ENCODE data around the gene ABCB9.
"Not testable (repeated sequence)": the region's sequence is repeated elsewhere in the genome, so short reads cannot be mapped to it uniquely, and the experiment has no call there.

ABCB9 gene

DNA sequence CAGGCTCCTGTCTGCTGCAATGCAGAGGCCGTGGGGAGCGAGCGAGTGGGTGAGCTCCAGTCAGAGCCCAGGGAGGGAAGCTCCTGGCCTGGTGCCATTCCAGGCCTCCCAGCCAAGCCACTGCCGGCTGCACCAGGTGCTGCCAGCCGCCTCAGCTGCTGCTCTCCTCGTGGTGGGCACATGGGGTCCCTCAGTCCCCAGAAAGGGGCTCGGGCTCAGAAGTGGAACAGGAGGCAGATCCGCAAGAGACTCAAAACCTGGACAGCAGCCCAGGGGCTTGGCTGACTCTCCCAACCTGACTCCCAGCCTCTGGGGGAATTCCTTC, 2.4 kb downstream of the ABCB9 start:
- no peak for DNase-seq (ENCODE audit: low read depth)

DNA sequence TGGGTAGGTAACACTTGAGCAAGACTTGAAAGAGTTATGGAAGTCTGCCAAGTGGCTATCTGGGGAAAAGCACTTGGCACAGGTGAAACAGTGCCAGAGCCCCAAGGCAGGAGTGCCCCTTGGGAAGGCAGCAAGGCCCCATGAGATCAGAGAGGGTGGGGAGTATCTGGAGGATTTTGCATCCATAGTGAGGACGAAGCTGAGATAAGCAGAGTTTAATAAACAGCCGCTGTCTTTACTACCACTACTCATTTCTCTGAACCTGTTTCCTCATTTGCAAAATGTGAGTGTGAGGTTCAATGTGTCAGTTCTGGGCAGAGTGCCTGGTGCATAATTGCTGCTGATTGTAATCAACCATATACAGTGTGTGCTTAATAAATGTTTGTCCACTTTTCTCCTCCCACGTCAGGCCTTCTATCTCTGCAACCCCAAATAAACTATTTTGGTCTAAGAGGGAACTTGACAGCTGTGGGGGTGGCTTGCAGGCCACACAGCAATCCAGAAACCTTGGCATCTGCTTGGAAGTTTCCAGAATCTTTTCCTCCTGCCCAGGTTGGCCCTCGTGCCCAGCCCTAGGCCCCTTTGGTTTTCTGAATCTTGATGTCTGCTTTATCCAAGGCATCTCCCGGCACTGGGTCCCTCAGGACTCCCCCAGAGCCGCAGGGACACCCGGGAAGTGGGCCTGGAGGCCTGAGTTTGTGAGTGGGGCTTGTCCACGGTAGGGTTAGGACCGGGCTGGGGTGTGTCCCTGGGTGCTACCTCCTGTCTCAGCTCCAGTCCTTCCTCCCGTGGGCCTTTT, 4.5 kb downstream of the ABCB9 start:
- DNase-seq (ENCODE audit: low read depth): no peak

DNA sequence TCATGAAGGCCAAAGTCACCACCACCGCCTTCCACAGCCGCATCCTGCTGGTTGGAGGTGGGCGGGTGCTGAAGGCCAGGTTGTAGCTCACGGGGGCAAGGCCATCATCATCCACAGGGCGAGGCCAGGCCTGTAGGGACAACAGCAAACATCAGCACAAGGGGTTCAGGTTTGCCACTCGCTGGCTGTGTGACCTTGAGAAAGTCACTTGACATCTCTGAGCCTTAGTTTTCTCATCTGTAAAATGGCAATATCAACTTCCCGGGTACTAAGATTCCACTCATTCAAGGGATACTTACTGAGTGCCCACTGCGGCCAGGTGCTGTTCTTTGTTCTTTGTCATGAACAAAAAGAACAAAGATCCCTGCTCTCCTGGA, 6.1 kb downstream of the ABCB9 start:
- DNase-seq (ENCODE audit: low read depth): no peak

DNA sequence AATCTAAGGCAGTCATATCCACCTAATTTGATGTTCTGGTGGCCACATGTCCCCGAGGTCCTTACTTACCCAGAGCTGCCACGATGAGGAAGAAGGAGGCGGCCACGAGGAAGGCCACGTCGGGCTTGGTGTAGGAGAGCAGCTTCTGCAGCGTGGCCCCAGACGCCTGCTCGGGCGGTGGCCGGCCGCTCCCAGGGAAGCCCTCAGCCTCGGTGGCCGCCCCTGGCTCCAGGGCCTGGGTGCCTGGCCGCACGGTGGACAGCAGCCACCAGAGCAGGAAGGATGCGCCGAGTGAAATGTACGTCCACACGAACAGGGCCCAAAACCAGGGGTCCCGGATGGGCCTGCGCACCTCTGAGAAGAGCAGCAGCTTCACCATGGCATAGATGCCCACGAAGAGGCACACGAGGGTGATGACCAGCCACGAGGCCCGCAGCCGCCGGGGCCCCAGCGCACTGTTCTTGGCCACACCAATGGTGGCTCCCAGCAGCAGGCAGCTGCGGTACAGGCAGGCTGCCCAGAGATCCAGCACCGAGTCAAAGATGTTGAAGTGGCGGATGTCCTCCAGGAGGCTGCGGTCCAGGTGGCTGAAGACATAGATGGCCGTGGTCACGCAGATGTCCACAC, 6.6 kb downstream of the ABCB9 start:
- no peak for DNase-seq (ENCODE audit: low read depth)

DNA sequence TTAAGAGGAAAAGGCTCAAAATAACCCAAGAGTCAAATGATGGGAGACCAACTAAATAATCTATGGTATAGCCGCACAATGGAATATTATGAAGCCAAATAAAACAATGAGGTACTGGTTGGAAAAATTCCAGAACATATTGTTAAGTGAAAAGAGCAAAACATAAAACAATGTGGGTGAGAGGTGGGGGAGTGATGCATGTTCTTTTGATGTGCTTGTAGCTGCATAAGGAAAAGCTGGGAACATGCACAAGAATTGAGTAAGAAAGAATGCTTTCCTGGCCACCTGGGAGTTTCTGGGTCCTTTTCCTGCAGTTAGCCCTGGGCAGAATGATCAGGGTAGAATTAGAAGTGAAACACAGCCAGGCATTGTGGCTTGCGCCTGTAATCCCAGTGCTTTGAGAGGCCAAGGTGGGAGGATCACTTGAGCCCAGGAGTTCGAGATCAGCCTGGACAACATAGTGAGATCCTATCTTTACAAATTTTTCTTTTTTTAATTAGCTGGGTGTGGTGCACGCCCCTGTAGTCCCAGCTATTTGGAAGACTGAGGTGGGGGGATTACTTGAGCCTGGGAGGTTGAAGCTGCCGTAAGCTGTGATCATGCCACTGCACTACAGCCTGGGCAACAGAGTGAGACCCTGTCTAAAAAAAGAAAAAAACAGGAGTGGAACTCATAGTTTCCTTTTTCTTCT, 7.9 kb downstream of the ABCB9 start:
- no peak for DNase-seq (ENCODE audit: low read depth)

DNA sequence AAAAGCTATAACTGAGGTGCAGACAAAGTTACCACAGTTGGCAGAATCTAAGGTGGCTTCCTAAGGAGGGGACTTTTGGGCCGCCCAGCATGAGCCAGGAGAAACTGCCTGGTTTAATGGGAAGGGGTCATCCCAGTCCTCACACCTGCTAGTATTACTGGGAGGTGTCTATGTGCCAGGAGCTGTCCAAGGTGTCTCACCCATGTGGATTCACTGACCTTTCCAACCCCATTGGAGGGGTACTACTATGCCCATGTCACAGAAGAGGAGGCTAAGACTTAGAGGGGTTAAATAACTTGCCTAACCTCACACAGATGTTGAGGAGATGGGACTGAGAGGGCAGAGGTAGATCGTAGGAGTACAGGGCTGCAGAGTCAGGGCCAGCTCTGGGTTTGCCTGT, 10.2 kb downstream of the ABCB9 start:
- no peak for DNase-seq (ENCODE audit: low read depth)

DNA sequence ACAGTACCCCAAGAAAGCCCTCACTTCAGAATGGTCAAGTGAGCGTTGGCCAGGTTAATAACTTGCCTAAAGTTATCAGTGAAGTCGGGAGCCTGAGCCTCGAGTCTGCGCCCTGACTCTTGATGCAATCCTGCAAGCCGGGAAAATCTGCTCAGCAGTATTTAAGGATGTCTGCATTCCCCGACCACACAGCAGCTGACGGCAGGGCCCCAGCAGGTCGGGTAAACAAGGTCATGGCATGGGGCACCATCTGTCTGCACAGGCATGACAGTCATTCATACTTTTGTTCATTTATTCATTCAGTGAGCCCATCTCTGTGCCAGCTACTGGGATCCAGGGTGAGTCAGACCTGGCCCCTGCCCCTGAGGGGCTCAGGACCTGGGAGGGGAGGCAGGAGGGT, 11.1 kb downstream of the ABCB9 start:
- DNase-seq (ENCODE audit: low read depth): no peak

DNA sequence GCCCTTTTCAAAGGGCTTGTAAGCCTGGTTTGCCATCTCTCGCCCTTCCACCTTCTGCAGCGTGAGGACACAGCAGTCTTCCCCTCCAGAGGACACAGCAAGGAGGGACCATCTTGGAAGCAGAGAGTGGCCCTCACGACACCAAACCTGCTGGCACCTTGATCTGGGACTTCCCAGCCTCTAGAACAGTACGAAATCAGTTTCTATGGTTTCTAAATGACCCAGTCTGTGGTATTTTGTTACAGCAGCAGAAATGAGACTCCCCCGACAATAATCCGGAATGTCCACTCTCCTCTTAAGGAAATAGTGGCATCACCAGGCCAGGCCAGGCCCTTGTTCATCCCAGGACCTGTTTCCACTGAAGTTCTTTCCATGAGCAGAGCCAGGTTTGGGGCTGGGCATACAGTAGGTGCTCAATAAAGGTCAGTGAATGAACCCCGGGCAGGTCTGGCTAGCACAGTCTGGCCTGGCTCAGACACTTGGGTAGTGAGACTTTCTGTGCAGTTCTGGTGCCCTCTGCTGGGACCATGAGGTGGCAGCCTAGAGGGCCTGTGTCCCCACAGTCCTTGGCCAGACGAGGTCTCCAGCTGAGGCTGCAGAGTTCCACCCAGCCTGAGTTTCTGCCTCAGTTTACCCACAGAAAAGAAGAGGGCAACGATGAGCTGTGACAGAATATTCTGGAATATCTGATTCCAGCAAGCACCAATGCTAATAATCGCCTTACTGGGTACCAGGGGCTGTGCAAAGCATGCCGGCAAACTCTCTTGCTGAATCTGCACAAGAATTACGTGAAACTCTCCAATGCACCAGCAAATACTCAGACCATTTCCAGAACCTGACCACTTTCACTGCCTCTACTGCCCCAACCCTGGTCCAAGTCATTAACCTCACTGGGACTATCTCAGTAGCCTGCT, 14.0 kb downstream of the ABCB9 start:
- DNase-seq (ENCODE audit: low read depth): peak; percentile 32

DNA sequence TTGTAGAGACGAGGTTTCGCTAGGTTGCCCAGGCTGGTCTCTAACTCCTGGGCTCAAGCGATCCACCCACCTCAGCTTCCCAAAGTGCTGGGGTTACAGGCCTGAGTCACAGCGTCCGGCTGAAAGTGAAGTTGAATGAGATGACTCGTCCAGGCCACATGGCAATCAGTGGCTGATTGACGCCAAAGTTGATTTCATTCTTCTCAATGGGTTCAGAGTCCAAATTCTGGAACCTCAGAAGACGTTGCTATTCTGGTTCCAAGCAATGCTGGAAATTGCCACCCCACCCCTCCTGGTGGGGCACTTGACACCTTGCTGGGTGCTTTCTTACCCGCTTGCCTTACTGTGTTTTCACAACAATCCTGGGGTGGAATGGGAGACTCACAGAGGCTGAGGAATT, 14.9 kb downstream of the ABCB9 start:
- DNase-seq (ENCODE audit: low read depth): no peak

DNA sequence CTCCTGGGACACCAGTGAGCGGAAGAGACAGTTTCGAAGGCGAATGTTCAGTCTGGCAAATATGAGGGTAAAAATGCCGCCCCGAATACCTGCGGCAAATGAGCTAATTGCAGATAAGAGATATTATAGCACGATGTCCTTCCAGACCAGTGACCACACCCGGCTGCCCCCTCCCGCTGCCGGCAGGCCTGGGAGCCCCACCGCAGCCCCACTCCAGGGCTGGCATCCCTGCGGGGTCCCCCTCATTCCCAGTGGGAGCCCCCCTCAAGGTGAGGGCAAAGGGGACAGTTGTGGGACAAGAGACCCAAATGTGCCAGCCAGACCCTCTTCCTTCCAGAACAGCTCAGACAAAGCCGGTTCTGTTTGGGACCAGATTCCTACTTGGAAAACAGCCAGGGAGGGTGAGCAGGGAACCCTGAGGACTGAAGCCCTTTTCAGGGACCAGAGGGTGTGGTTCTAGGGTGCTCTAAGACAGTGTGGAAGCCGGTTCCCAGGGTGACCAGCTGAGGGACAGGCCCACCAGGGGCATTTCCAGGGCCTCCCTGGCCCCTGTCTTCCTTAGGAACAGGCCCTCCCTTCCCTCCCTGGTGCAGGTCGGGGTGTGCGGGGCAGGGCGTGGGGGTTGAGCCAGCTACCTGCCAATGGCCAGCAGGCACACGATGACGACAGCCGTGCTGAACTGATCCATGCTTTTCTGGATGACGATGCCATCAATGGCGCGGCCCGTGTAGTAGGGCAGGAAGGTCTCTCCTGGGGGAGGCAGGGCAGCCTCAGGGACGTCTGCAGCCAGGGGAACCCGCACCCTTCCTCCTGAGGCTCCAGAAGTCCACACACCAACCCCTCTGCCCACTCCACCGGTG, 16.2 kb downstream of the ABCB9 start:
- no peak for DNase-seq (ENCODE audit: low read depth)

DNA sequence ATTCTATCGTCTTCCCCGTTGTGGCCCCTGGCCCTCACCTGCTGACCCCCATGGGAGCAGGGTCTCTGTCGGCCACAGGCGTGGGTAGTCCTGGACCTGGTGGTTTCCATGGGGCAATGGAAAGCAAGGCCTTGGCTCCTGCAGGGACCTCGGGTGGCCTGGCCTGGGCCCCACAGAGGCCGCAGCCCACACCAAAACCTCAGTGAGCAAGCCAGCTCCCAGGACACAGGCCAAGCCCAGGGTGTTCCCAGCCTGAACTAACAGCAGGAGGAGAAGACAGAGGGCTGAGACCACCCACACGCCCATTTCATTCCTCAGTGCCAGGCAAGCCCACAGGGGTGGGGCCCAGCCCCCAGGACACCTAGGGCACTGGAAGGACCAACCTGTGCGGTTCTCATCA, 16.9 kb downstream of the ABCB9 start:
- no peak for DNase-seq (ENCODE audit: low read depth)

DNA sequence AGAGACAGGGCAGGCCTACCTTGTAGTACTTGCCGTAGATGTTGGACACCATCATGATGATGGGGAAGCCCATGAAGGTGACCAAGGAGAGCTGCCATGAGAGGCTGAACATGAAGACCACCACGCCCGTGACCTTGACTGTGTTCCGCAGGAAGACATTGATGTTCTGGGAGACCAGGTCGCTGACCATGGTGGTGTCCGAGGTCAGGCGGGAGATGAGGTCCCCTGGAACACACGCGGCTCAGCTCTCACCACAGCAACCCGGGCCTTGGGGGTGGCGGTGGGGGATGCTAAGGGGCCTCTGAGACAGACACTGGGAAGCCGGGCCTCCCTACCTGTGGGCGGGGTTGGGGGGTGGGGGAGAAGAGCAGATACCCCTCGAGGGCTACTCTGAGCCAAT, 17.7 kb downstream of the ABCB9 start:
- no peak for DNase-seq (ENCODE audit: low read depth)

DNA sequence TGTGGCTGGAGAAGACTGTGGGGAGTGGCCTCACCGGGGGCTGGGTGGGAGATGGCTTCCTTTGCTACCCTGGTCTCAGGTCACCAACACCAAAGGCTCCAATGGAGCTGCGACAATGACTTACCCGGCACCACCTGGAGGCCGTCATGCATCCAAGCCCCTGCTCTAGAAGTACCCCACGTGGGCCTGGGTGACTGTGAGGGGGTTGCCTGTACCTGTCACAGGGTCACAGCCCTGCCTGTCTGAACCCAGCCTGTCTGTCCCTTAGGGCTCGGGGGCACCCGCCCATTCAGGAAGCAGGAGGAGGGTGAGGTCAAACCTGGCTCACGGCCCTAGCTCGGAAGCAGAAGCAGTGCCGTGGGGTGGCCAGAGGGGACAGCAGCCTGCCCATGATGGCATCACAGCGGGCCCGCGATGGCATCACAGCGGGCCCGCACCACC, 18.9 kb downstream of the ABCB9 start:
- no peak for DNase-seq (ENCODE audit: low read depth)

DNA sequence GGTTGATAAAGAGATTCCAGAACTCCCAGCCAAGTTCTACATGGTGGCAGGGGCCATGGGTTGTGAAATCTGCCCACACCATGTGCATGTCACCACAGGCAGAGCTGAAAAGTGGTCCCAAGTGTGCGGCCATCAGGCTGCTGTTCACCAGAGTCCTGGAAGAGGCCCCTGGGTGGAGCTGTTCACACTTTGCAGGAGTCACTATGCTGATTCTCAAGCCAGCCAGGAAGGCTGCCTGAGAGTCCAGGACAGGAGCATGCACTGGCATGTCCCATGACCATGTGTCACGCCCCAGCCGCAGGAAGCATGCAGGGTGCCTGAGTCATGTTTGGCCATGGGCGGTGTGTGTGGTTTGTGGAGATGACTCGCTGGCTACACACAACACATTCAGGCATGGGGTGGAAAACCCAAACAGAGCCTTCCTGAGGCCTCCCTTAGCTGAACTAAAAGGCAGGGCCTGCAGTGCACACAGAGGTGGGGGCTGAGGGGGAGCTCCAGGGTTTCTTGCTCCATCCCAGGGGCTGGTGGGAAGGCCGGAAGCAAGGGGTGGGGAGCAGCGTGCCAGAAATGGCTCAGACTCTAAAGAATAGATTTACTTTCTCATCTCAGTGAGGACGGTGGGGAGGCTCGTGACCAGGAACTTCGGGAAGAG, 19.4 kb downstream of the ABCB9 start:
- peak; percentile 37 for DNase-seq (ENCODE audit: low read depth)

DNA sequence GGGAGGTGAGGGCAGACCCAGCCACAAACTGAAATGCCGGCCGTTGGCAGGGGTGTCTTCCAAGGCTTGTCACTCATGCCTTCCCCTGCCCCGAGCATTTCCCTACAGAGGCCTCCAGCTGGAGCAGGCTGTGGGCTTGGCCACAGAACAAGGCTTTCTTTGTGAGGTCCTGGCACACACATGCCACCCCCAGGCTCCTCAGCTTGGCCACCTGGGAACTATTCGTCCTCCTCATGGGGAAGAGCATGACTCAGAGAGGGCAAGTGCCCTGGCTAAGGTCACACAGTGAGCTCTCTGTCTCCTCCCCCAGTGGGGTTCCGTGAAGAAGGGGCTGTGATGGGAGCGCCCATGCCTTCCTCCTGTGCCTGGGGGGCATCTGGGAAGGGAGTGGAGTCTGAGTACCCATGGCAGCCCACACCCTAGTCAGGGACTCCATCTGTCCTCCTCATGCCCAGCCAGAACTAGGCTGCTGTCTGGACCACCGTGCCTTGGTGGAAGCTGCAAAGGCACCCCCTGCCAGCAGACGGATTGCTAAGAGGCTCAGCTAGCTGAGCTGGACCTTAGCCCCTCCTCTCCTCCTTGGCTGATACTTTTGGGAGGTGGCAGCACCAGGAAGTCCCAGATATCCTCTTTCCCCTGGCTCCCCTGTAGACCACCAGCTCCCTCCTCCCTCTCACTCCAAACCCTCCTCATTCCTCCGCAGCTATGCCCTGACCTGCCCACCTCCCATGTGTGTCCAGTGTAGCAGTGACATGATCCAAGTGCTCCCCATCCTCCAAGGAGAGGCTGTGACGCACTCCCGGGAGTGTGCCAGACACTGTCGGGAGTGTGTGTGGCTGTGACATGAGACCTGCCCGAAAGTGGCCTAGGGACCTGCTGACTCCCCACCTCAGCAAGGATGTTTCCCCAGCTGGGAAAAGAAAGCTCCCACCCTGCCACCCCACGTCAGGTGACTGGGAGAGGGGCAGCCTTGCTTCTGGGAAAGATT, 21.4 kb downstream of the ABCB9 start:
- DNase-seq (ENCODE audit: low read depth): no peak

DNA sequence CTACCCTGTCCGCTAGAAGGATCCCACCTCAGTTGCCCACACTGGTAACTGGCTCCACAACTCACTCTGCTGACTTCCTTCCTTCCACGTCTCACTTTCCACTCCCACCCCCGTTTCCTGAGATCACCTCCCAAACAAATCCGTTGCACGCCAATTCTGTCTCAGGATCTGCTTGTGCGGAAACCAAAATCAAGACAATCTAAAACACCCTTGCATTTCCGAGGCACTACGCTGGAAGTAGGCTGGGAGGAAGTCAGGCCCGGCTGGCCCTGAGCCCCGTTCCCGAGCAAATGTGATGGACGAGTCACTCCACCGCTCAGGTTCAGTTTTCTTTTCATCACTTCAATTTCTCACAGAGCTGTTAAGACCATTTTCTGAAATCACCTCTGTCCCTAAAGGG, 23.1 kb downstream of the ABCB9 start:
- no peak for DNase-seq (ENCODE audit: low read depth)

DNA sequence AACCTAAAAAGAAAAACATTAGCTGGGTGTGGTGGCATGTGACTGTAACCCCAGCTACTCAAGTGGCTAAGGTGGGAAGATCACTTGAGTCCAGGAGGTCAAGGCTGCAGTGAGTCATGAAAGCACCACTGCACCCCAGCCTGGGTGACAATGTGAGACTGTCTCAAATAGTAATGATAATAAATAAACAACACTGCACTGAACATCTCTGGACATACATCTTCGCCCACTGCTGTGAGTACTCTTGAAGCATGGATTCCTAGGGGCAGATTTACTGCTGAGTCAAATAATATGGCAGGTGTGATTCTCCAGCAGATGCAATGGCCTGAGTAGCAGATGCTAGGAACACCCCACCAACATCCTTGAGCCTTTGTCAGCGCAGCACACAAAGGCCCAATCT, 23.6 kb downstream of the ABCB9 start:
- no peak for DNase-seq (ENCODE audit: low read depth)

DNA sequence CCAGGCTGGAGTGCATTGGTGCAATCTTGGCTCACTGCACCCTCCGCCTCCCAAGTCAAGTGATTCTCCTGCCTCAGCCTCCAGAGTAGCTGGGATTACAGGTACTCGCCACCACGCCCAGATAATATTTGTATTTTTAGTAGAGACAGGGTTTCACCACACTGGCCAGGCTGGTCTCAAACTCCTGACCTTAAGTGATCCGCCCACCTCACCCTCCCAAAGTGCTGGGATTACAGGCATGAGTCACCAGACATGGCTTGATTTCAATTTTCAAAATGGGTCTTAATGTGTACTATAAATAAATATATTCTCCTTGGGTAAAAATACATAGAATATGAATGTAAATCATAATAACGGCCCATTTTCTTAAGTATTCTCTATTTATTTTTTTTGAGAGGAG, 24.9 kb downstream of the ABCB9 start:
- not testable (repeated sequence) for DNase-seq (ENCODE audit: low read depth)

DNA sequence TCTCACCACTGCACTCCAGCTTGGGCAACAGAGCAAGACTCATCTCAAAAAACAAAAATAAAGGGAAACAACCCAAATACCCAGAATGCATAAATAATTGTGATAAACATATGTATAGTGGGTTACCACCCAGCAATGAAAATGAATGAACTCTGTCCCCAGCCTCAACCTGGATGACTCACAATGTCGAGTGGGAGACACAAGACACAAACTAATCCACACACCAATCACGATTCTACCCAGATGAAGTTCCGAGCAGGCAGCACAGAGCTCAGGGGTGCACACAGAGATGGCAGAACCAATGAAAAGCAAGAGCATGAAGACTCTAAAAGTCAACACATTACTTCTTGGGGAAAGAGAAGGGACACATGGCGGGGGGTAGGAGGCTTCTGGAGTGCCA, 27.1 kb downstream of the ABCB9 start:
- no peak for DNase-seq (ENCODE audit: low read depth)

DNA sequence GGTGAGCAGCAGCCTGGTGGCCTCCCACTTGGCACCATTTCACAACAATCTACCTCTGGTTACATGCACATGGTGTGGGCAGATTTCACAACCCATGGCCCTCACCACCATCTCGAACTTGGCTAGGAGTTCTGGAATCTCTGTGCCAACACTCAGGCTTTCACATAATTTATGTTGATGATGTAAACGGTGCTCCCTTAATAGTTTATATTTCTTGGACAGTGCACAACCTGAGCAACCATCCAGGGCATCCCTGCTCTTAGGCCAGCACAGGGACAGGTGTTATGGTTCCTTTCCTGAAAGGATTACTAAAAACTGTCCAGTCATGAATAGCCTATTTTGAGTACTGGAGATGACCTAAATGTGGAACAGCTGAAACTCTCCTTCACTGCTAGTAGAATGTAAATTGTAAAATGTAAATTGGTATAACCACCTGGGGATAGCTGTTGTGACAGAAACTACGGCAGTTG, 28.6 kb downstream of the ABCB9 start:
- DNase-seq (ENCODE audit: low read depth): no peak

Measured in T-helper 22 cell (primary cell).